ENCODE measurements around the gene ADCY4.

GRCh38 chr14:24378327-24378726 is 43.5 kb upstream of the ADCY4 start:
- TF ChIP-seq CTCF (IDR thresholded peaks at IDR 0.05) = no peak
- no peak for TF ChIP-seq POLR2A (IDR thresholded peaks at IDR 0.05)

Data from body of pancreas (tissue), 4 donors.